Osteoblast (primary cell): ENCODE measurements around the gene ST3GAL3. TPM values are rescaled to one million over a fixed set of nuclear protein-coding genes. Genes with fewer than 3 reads are reported as not detected.

Source experiments
- DNase-seq: peaks from one replicate; pipeline ENCODE4 v3.0.0; 2011; ENCODE audit warnings: low spot score, mixed read lengths; ENCODE audit not compliant: insufficient read length; ENCODE audit errors: missing footprints
- H2AFZ ChIP-seq: 2 replicates; pipeline ENCODE4 v1.6.0; 2011; ENCODE audit warnings: mild to moderate bottlenecking, low read length
- H3K27ac ChIP-seq: 2 replicates; pipeline ENCODE4 v1.5.1; 2011; ENCODE audit warnings: mild to moderate bottlenecking, low read depth, low read length, moderate library complexity
- H3K27me3 ChIP-seq: 2 replicates; pipeline ENCODE4 v1.6.0; 2012; ENCODE audit warnings: mild to moderate bottlenecking, control low read depth, inconsistent platforms, low read length, moderate library complexity; ENCODE audit not compliant: insufficient read depth
- H3K36me3 ChIP-seq: 2 replicates; pipeline ENCODE4 v1.5.1; 2011; ENCODE audit warnings: mild to moderate bottlenecking, low read length, control low read depth, moderate library complexity; ENCODE audit not compliant: insufficient read depth
- H3K4me1 ChIP-seq: 2 replicates; pipeline ENCODE4 v1.5.1; 2011; ENCODE audit warnings: mild to moderate bottlenecking, low read length, control low read depth, moderate library complexity; ENCODE audit not compliant: insufficient read depth
- H3K4me2 ChIP-seq: 2 replicates; pipeline ENCODE4 v1.6.0; 2011; ENCODE audit warnings: mild to moderate bottlenecking, low read length; ENCODE audit not compliant: insufficient read depth
- H3K4me3 ChIP-seq: fragments of 200-600 bp; sonication (generic); 3 replicates; pipeline ENCODE4 v1.5.1; 2012; ENCODE audit warnings: mild to moderate bottlenecking, low read length, inconsistent platforms; ENCODE audit not compliant: insufficient read depth
- H3K79me2 ChIP-seq: 2 replicates; pipeline ENCODE4 v1.6.0; 2012; ENCODE audit warnings: mild to moderate bottlenecking, low read length, control low read depth, inconsistent platforms; ENCODE audit not compliant: insufficient read depth
- H3K9me3 ChIP-seq: 2 replicates; pipeline ENCODE4 v1.5.1; 2011; ENCODE audit warnings: low read depth, low read length, control low read depth
- H4K20me1 ChIP-seq: 2 replicates; pipeline ENCODE4 v1.6.0; 2012; ENCODE audit warnings: mild to moderate bottlenecking, low read length, control low read depth; ENCODE audit not compliant: insufficient read depth
- total RNA-seq: library from RNA; depleted of rRNA; stranded (reverse); fragments of >200 nt; gene quantifications from 2 replicates; pipeline ENCODE4 v1.2.3, GENCODE V29; 2012
- TF ChIP-seq, protein P1 (sequence below): IDR thresholded peaks from 2 replicates; pipeline ENCODE4 v1.5.1; 2011; ENCODE audit warnings: mild to moderate bottlenecking, low read depth, low read length, moderate library complexity; ENCODE audit errors: extremely low read depth

Gene ST3GAL3
- total RNA-seq, 1 donor = 18.5 TPM

DNA sequence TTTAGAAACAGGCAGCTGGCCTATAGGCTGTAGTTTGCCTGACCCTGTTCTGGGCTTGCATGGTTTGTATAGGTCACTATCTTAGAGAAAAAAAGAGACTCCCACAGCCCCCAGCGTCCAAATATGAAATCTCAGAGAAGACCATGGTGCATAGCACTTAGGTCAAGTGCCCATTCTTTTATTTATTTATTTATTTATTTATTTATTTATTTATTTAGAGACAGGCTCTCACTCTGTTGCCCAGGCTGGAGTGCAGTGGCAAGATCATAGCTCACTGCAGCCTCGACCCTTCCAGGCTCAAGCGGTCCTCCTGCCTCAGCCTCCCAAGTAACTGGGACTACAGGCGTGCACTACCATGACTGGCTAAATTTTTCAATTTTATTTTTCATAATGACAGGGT lies 175.4 kb downstream of the ST3GAL3 start:
- no peaks in the 10 kb centered on the region for H3K9me3 ChIP-seq
- H2AFZ ChIP-seq = no peak overlapping the region
- TF ChIP-seq, protein P1, sequence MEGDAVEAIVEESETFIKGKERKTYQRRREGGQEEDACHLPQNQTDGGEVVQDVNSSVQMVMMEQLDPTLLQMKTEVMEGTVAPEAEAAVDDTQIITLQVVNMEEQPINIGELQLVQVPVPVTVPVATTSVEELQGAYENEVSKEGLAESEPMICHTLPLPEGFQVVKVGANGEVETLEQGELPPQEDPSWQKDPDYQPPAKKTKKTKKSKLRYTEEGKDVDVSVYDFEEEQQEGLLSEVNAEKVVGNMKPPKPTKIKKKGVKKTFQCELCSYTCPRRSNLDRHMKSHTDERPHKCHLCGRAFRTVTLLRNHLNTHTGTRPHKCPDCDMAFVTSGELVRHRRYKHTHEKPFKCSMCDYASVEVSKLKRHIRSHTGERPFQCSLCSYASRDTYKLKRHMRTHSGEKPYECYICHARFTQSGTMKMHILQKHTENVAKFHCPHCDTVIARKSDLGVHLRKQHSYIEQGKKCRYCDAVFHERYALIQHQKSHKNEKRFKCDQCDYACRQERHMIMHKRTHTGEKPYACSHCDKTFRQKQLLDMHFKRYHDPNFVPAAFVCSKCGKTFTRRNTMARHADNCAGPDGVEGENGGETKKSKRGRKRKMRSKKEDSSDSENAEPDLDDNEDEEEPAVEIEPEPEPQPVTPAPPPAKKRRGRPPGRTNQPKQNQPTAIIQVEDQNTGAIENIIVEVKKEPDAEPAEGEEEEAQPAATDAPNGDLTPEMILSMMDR = no peak
- no peak overlapping the region for H3K27ac ChIP-seq
- peaks cover 36% of the 10 kb centered on the region for H4K20me1 ChIP-seq
- no peaks in the 10 kb centered on the region for H3K79me2 ChIP-seq
- no peak overlapping the region for H3K4me2 ChIP-seq
- no peaks in the 10 kb centered on the region for H3K27me3 ChIP-seq
- H3K4me1 ChIP-seq = peaks cover 21% of the 10 kb centered on the region
- H3K36me3 ChIP-seq = peaks cover 3% of the 10 kb centered on the region
- H3K4me3 ChIP-seq = no peak overlapping the region
- DNase-seq = no peak

DNA sequence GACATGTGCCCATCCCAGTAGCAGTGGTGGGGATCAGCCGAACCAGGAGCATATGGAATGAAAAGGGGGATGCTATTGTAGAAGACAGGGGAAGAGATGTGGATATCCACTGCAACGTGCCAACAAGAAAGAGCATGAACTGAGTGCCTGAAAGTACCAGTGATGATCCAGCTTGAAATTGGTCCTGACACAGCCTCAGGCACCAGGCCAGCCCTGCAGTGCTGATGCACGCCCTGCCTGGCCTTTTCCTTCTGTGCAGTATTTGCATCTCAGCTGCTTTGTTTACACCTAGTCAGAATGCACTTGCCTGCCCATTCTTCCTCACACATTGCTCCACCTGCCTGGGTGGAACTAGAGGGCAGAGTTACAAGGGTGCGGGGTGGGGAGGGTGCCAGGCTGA lies 176.0 kb downstream of the ST3GAL3 start:
- DNase-seq = no peak
- H3K27me3 ChIP-seq = no peaks in the 10 kb centered on the region
- H3K36me3 ChIP-seq = peaks cover 3% of the 10 kb centered on the region
- H2AFZ ChIP-seq = no peak overlapping the region
- no peaks in the 10 kb centered on the region for H3K79me2 ChIP-seq
- H3K27ac ChIP-seq = no peak overlapping the region
- H4K20me1 ChIP-seq = peaks cover 38% of the 10 kb centered on the region
- TF ChIP-seq, protein P1 = no peak
- H3K9me3 ChIP-seq = no peaks in the 10 kb centered on the region
- H3K4me2 ChIP-seq = no peak overlapping the region
- H3K4me3 ChIP-seq = no peak overlapping the region
- peaks cover 18% of the 10 kb centered on the region for H3K4me1 ChIP-seq

DNA sequence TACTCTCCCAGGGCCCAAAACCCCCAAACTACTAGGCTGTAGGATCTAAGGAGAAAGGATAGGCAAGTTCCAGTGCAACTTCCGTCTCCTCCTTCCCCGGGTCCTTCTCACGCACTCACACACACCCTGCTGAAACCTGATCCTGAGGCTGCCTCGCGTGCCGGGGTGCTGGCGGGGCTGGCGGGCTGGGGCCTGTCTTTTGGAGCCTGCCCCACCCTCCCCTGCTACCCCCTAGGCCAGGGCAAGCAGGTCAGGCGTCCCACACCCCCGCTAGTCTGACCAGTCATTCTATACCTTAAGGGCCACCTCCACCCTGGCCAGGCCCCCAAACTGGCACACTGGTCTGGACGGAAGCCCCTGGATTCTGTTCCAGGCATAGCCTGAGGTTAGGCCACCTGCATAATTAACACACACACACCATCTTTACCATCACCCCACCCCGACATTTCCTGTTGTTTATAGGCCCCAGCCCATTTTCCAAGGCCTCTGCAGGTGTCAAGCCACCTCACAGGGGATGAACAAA lies 178.0 kb downstream of the ST3GAL3 start:
- no peaks in the 10 kb centered on the region for H3K79me2 ChIP-seq
- TF ChIP-seq, protein P1 = no peak
- peaks cover 22% of the 10 kb centered on the region for H4K20me1 ChIP-seq
- H2AFZ ChIP-seq = no peak overlapping the region
- H3K9me3 ChIP-seq = no peaks in the 10 kb centered on the region
- no peak overlapping the region for H3K4me2 ChIP-seq
- no peak for DNase-seq
- H3K4me3 ChIP-seq = no peak overlapping the region
- no peaks in the 10 kb centered on the region for H3K4me1 ChIP-seq
- no peaks in the 10 kb centered on the region for H3K27me3 ChIP-seq
- H3K36me3 ChIP-seq = peaks cover 3% of the 10 kb centered on the region
- no peak overlapping the region for H3K27ac ChIP-seq

DNA sequence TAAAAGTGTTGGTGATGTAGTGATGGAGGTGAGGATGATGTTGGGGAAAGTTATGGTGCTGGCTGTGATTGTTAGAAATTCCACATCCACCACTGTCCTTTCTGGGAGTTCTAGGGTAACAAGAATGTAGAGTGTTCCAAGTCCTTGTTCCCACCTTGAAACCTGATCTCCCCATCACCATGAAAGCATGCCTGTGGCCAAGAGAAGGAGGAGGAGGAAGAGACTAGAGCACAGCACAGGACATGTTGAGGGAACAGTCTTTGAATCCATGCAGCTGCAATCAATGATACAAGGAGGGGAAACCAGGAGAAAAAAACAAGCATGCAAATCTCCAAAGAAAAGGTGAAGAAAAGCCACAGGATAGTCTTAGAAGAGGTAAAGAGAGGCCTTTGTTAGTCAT lies 180.4 kb downstream of the ST3GAL3 start:
- Histone ChIP-seq H3K27ac (no peak overlapping the region), H4K20me1 (peaks cover 22% of the 10 kb centered on the region), H3K27me3 (no peaks in the 10 kb centered on the region), H3K36me3 (peaks cover 3% of the 10 kb centered on the region), H3K4me3 (no peak overlapping the region), H3K9me3 (no peaks in the 10 kb centered on the region), H3K79me2 (no peaks in the 10 kb centered on the region), H3K4me2 (no peak overlapping the region), H2AFZ (no peak overlapping the region), H3K4me1 (peaks cover 6% of the 10 kb centered on the region)
- no peak for DNase-seq
- TF ChIP-seq, protein P1 = no peak
